IMR-90 (cell line): ENCODE measurements around the gene HS6ST3.

Experiments used
- TF ChIP-seq, protein P1 (sequence below): conservative IDR thresholded peaks from 2 replicates; pipeline ENCODE4 v1.5.1; 2012; ENCODE audit warnings: mild to moderate bottlenecking, low read depth, low read length, improper control_type of control experiment
- TF ChIP-seq, protein P2 (sequence below): fragments of 150-350 bp; IDR thresholded peaks from 2 replicates; pipeline ENCODE4 v1.6.1; 2017; ENCODE audit warnings: mild to moderate bottlenecking, antibody characterized with exemption, low read length, low read depth

DNA sequence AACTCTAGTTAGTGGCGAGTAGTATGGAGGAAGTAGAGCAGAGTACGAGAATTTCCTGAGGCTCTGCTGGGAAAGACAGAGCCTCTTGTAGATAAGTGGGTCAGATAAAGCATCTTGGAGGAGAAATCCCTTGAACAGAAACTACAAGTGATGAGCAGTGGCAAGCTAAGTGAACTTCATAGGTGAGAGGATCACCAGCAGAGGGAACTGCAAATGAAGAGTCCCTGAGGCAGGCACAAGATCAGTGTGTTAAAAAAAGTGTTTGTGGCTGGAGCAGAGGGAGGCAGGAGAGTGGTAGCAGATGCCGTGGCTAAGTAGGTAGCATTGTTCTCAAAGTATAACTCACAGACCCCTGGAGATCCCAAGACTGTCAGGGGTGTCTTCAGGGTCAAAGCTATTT lies 437.6 kb downstream of the HS6ST3 start:
- TF ChIP-seq, protein P1, sequence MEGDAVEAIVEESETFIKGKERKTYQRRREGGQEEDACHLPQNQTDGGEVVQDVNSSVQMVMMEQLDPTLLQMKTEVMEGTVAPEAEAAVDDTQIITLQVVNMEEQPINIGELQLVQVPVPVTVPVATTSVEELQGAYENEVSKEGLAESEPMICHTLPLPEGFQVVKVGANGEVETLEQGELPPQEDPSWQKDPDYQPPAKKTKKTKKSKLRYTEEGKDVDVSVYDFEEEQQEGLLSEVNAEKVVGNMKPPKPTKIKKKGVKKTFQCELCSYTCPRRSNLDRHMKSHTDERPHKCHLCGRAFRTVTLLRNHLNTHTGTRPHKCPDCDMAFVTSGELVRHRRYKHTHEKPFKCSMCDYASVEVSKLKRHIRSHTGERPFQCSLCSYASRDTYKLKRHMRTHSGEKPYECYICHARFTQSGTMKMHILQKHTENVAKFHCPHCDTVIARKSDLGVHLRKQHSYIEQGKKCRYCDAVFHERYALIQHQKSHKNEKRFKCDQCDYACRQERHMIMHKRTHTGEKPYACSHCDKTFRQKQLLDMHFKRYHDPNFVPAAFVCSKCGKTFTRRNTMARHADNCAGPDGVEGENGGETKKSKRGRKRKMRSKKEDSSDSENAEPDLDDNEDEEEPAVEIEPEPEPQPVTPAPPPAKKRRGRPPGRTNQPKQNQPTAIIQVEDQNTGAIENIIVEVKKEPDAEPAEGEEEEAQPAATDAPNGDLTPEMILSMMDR: no peak
- TF ChIP-seq, protein P2, sequence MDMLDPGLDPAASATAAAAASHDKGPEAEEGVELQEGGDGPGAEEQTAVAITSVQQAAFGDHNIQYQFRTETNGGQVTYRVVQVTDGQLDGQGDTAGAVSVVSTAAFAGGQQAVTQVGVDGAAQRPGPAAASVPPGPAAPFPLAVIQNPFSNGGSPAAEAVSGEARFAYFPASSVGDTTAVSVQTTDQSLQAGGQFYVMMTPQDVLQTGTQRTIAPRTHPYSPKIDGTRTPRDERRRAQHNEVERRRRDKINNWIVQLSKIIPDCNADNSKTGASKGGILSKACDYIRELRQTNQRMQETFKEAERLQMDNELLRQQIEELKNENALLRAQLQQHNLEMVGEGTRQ: no peak
